HepG2 (cell line): Measurements from ENCODE around the gene CLASP2. TPM values are rescaled to one million over a fixed set of nuclear protein-coding genes. Genes with fewer than 3 reads are reported as not detected.

Experiments
- ATAC-seq: fragments of 200-7000 bp; cut with Tn5 transposase; 3 replicates; pipeline ENCODE4 v1.9.1; 2020; ENCODE audit warnings: mild to moderate bottlenecking, moderate library complexity
- BruUV-seq: library from RNA; stranded (reverse); fragments of 400-500 nt; replicated peaks from 2 replicates; lab custom pipeline; 2021; lab: Mats Ljungman, UMichigan
- CTCF ChIA-PET: fragments of 300-600 bp; formaldehyde crosslinking; extraction: SDS; loops from one replicate; lab custom pipeline; 2021; ENCODE audit warnings: low total read pairs, inconsistent platforms, low intra/inter-chr PET ratio; lab: Yijun Ruan, JAX
- POLR2A ChIA-PET: fragments of 350-600 bp; sonication (Branson Sonifier 250); formaldehyde crosslinking; loops from one replicate; lab custom pipeline; 2020; ENCODE audit warnings: antibody characterized with exemption, inconsistent platforms; lab: Yijun Ruan, JAX
- DNase-seq: peaks from one replicate; pipeline ENCODE4 v3.0.0-alpha.2; 2015; ENCODE audit warnings: low spot score
- FAIRE-seq: peaks from 3 replicates; lab custom pipeline; 2011; peaks lifted over from hg19 to GRCh38; lab: Jason Lieb, UNC
- H2AFZ ChIP-seq: one replicate; pipeline ENCODE4 v1.6.1; 2011; ENCODE audit warnings: low read length, inconsistent platforms
- H3K27ac ChIP-seq: fragments of 300-600 bp; 3 replicates; pipeline ENCODE4 v1.8.0; 2011; ENCODE audit warnings: mixed run types, mild to moderate bottlenecking, mixed read lengths, low read length, inconsistent platforms; ENCODE audit not compliant: insufficient read depth; ENCODE audit errors: extremely low read length
- H3K27me3 ChIP-seq, 2 experiments: fragments of 200-600 bp in 1 of 2; 2 replicates in 1 of 2; 3 replicates in 1 of 2; pipeline versions ENCODE4 v1.6.0 to v1.8.0; 2011; ENCODE audit warnings: low read length in 2 of 2, mild to moderate bottlenecking in 2 of 2, moderate library complexity in 2 of 2, inconsistent platforms in 1 of 2; ENCODE audit not compliant: insufficient read depth in 2 of 2, control insufficient read depth in 1 of 2
- H3K36me3 ChIP-seq, 2 experiments: fragments of 200-600 bp in 1 of 2; replicated peaks in 1 of 2; 2 replicates in 1 of 2; 3 replicates in 1 of 2; pipeline versions ENCODE4 v1.5.1 to v1.8.0; 2011; ENCODE audit warnings: low read length in 2 of 2, inconsistent platforms in 1 of 2; ENCODE audit not compliant: insufficient read depth in 2 of 2, control insufficient read depth in 1 of 2
- H3K4me1 ChIP-seq: 2 replicates; pipeline ENCODE4 v1.5.1; 2012; ENCODE audit warnings: low read length, inconsistent platforms; ENCODE audit not compliant: insufficient read depth
- H3K4me2 ChIP-seq: 2 replicates; pipeline ENCODE4 v1.6.0; 2011; ENCODE audit warnings: low read depth, low read length, inconsistent platforms
- H3K4me3 ChIP-seq, 3 experiments: fragments of 200-600 bp in 1 of 3; sonication (generic), shearing (Covaris generic) in 1 of 3; replicated peaks in 1 of 3; 2 replicates each; pipeline ENCODE4 v1.5.1; 2011 to 2016; ENCODE audit warnings: low read length in 3 of 3, inconsistent platforms in 2 of 3, low read depth in 2 of 3, mild to moderate bottlenecking in 2 of 3, control low read depth in 1 of 3, mixed read lengths in 1 of 3; ENCODE audit not compliant: insufficient read depth in 1 of 3
- H3K79me2 ChIP-seq: one replicate; pipeline ENCODE4 v1.6.1; 2011; ENCODE audit warnings: low read length, inconsistent platforms; ENCODE audit not compliant: insufficient read depth
- H3K9ac ChIP-seq: 2 replicates; pipeline ENCODE4 v1.6.0; 2011; ENCODE audit warnings: mild to moderate bottlenecking, low read depth, low read length, inconsistent platforms; ENCODE audit not compliant: insufficient read depth
- H3K9me3 ChIP-seq: 2 replicates; pipeline ENCODE4 v1.5.1; 2012; ENCODE audit warnings: mild to moderate bottlenecking, low read length
- H4K20me1 ChIP-seq: 2 replicates; pipeline ENCODE4 v1.6.0; 2011; ENCODE audit warnings: inconsistent platforms, mild to moderate bottlenecking, low read length, moderate library complexity; ENCODE audit not compliant: insufficient read depth
- HNRNPK ChIP-seq: fragments of 200-400 bp; formaldehyde crosslinking; IDR thresholded peaks from 2 replicates; pipeline ENCODE4 v1.6.1; 2018; ENCODE audit warnings: low read length, low read depth, moderate library complexity, mild to moderate bottlenecking; ENCODE audit not compliant: poor library complexity, severe bottlenecking
- HNRNPLL ChIP-seq: fragments of 200-400 bp; formaldehyde crosslinking; IDR thresholded peaks from 2 replicates; pipeline ENCODE4 v1.6.1; 2017; ENCODE audit warnings: mild to moderate bottlenecking, low read depth, low read length; ENCODE audit not compliant: poor library complexity, severe bottlenecking
- MIER2 ChIP-seq: IDR thresholded peaks from 2 replicates; pipeline ENCODE4 v1.6.1; 2016; ENCODE audit warnings: missing biosample characterization, missing genetic modification reagents
- NR2F2 ChIP-seq: IDR thresholded peaks from 2 replicates; pipeline ENCODE4 v1.6.1; 2012; ENCODE audit warnings: low read depth, inconsistent platforms, borderline replicate concordance
- TP53 ChIP-seq: sonication (generic); formaldehyde crosslinking; conservative IDR thresholded peaks from 2 replicates; pipeline ENCODE4 v1.4.0; 2020; ENCODE audit warnings: missing genetic modification reagents
- ZNF782 ChIP-seq: sonication (generic); formaldehyde crosslinking; IDR thresholded peaks from 2 replicates; pipeline ENCODE4 v1.4.0; 2020; ENCODE audit warnings: missing genetic modification reagents, mild to moderate bottlenecking, borderline replicate concordance
- ZXDC ChIP-seq: sonication (generic); formaldehyde crosslinking; IDR thresholded peaks from 2 replicates; pipeline ENCODE4 v1.5.0; 2020; ENCODE audit warnings: mild to moderate bottlenecking, missing genetic modification reagents
- WGBS: methylation state at CpG from one replicate; pipeline ENCODE4 v1.1.6; 2017; ENCODE audit warnings: low lambda C conversion rate; 5-methylcytosine and 5-hydroxymethylcytosine counted together
- in situ Hi-C: cut with HindIII; loops from 2 replicates; pipeline ENCODE4 v1.10.0; 2017; ENCODE audit warnings: low pct_unique_long_range_greater_than_20kb; ENCODE audit not compliant: extremely low pct_ligation_motif_present
- intact Hi-C: fragments of 100-400 bp; cut with micrococcal nuclease; formaldehyde crosslinking; loops from one replicate; pipeline ENCODE4 v1.10.0; 2022; ENCODE audit not compliant: unreplicated experiment
- polyA plus RNA-seq, 8 experiments: library from polyadenylated mRNA; depleted of rRNA in 3 of 8; stranded (reverse) in 7 of 8; unstranded in 1 of 8; fragments of >200 nt; fragmentation: Illumina TruSeq in 4 of 8; extraction: Trizol in 4 of 8; gene quantifications; 2 replicates each; pipeline versions ENCODE4 v1.2.1 to v1.2.3, GENCODE V29; 2011 to 2016; ENCODE audit warnings: low read depth in 4 of 8, missing spikeins in 1 of 8, mixed read lengths in 1 of 8; ENCODE audit not compliant: insufficient read depth in 1 of 8
- total RNA-seq, 5 experiments: library from RNA; depleted of rRNA; stranded (reverse); fragments of >200 nt; fragmentation: Illumina TruSeq; extraction: Trizol; gene quantifications; 2 replicates each; pipeline ENCODE4 v1.2.3, GENCODE V29; 2016; ENCODE audit warnings: low read depth in 1 of 5

CLASP2 gene
- total and polyA plus RNA-seq, 2 of the 13 experiments (the other 11 are each of a cell fraction or from before 2014, with no cell fraction given) = 15.7 to 34.8 TPM

- no peak for TF ChIP-seq ZXDC (CRISPR knock-in tag)
These were observed 244.2 kb downstream of the CLASP2 start (continued) for GRCh38 chr3:33473813-33474212.

- Histone ChIP-seq H4K20me1 (no peaks in the 10 kb centered on the region), H3K36me3 (no peaks in the 10 kb centered on the region), H3K27me3 (no peaks in the 10 kb centered on the region), H3K27ac (no peak overlapping the region), H3K79me2 (no peaks in the 10 kb centered on the region), H3K9me3 (peaks cover 17% of the 10 kb centered on the region; the same call in 1 of the 2 replicates), H3K4me3 (no peak overlapping the region), H2AFZ (no peak overlapping the region), H3K9ac (no peak overlapping the region), H3K4me2 (no peak overlapping the region), H3K4me1 (peaks cover 9% of the 10 kb centered on the region)
- FAIRE-seq (no peak), DNase-seq (peak; percentile 16), ATAC-seq (no peak)
- intact Hi-C loops (no loop called here), in situ Hi-C loops (no loop called here)
- CTCF ChIA-PET = no interaction called here
- POLR2A ChIA-PET = interaction anchor here (0.9 kb wide), 1 partner anchor 27 kb away, joined by 4 read pairs; the partner anchor contains the start of gene UBP1
- no peak for TF ChIP-seq NR2F2
- no peak for TF ChIP-seq MIER2 (CRISPR knock-in tag)
- TF ChIP-seq TP53 (CRISPR knock-in tag) = peak; percentile 97
- TF ChIP-seq HNRNPLL = no peak
- TF ChIP-seq HNRNPK = no peak
- TF ChIP-seq ZNF782 (CRISPR knock-in tag) = no peak
- BruUV-seq = no TSS peak
- 86% methylated on average over 1 of the region's 3 CpGs for WGBS
These were observed 250.3 kb downstream of the CLASP2 start for GRCh38 chr3:33467786-33468185.
